GM12864 (cell line): ENCODE measurements around the gene TEFM.
A peak's percentile ranks its signal among the peaks of the same experiment; 100 is the strongest.
"Not testable (repeated sequence)": the region's sequence is repeated elsewhere in the genome, so short reads cannot be mapped to it uniquely, and the experiment has no call there.

Experiments used
- DNase-seq: peaks from one replicate; pipeline ENCODE4 v3.0.0-alpha.2; 2011; ENCODE audit warnings: low read depth
- H3K4me3 ChIP-seq: 2 replicates; pipeline ENCODE4 v1.5.1; 2011; ENCODE audit warnings: mild to moderate bottlenecking, low read depth, low read length, control low read depth
- TF ChIP-seq, protein P1 (sequence below): IDR thresholded peaks from 2 replicates; pipeline ENCODE4 v1.5.1; 2011; ENCODE audit warnings: low read depth, mild to moderate bottlenecking, moderate library complexity, low read length, control low read depth, inconsistent platforms; ENCODE audit errors: missing control alignments

The TEFM gene

DNA sequence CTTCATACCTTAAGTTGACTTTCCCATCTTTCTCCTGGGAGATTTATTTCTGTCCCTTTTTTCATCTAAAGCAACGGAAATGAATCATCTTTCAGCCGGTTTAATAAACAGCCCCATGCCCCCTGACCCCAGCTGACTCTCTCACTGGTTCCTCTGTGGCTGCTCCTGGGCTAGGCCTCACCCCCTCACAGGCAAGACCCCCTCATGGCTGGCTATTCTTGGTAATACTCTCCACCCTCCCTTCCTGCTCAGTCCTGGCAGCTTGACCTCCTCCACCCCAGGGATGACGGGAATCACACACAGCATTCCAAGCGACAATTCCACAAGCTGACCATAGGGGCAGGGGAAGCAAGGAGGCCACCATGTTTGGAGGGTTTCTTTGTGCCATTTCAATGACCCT, 14.2 kb upstream of the TEFM start:
- DNase-seq = no peak
- no peak overlapping the region for H3K4me3 ChIP-seq
- TF ChIP-seq, protein P1, sequence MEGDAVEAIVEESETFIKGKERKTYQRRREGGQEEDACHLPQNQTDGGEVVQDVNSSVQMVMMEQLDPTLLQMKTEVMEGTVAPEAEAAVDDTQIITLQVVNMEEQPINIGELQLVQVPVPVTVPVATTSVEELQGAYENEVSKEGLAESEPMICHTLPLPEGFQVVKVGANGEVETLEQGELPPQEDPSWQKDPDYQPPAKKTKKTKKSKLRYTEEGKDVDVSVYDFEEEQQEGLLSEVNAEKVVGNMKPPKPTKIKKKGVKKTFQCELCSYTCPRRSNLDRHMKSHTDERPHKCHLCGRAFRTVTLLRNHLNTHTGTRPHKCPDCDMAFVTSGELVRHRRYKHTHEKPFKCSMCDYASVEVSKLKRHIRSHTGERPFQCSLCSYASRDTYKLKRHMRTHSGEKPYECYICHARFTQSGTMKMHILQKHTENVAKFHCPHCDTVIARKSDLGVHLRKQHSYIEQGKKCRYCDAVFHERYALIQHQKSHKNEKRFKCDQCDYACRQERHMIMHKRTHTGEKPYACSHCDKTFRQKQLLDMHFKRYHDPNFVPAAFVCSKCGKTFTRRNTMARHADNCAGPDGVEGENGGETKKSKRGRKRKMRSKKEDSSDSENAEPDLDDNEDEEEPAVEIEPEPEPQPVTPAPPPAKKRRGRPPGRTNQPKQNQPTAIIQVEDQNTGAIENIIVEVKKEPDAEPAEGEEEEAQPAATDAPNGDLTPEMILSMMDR = no peak

DNA sequence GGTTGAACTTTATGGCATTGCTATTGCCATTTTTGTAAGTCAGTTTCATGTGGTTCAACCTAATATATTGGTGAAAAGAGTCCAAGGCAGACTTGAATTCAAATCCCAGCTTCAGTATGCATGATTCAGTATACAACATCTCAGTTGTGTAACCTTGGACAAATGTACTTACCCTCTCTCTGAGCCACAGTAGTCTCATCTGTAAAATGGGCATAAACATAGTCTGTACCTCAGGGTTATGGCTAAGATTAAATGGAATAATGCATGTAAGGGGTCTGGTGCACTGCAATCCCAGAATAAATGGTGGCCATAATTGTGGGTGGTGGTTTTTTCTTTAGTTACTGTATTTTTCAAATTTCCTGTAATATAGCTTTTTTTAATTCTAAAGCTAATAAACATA, 11.0 kb upstream of the TEFM start:
- TF ChIP-seq, protein P1 = no peak
- no peak overlapping the region for H3K4me3 ChIP-seq
- no peak for DNase-seq

DNA sequence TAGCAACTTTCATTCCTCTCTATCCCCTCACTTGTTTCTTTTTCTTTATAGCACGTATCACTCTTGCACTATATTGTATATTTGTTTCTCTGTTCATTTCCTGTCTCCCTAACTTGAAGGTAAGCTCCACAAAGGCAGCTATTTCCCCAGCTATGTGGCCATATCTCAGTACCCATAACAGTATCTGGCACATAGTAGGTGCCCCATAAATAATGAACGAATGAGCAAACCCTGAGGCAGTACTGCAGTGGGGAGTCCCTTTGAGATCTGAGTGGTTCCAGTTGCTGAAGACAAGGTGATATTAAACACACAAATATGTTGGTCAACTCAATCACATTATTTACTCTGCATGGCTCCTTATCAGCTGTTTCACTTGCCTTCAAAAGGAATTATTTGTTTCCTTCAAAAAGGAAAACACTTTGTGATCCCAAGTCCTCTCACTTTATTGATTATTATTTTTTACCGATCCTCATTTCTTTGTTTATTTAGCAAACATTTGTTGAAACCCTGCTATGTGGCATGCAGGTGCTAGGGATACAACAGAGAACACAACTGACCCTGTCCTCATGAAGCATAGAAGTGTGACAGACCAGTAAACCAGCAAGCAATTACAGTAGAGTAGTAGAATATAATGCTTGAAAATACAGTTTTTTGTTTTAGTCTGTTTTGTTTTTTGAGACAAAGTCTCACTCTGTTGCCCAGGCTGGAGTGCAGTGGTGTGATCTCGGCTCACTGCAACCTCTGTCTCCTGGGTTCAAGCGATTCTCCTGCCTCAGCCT, 10.0 kb upstream of the TEFM start:
- H3K4me3 ChIP-seq = no peak overlapping the region
- no peak for DNase-seq
- TF ChIP-seq, protein P1 = no peak

DNA sequence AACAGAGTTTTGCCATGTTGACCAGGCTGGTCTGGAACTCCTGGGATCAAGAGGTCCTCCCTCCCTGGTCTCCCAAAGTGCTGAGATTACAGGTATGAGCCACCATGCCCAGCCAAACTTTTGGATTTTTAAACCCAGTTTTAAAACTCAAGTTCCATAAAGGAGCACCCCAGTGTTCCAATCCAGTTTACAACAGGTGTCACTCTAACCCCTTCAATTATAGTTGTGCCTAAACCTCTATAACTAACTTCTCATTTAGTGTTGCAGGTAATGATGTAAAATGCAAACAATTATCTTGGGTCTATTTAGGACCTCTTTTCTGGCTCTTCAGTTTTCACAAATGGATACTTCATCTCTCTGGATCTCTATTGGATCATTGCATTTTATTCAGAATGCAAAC, 7.9 kb upstream of the TEFM start:
- TF ChIP-seq, protein P1 = no peak
- no peak for DNase-seq
- no peak overlapping the region for H3K4me3 ChIP-seq

DNA sequence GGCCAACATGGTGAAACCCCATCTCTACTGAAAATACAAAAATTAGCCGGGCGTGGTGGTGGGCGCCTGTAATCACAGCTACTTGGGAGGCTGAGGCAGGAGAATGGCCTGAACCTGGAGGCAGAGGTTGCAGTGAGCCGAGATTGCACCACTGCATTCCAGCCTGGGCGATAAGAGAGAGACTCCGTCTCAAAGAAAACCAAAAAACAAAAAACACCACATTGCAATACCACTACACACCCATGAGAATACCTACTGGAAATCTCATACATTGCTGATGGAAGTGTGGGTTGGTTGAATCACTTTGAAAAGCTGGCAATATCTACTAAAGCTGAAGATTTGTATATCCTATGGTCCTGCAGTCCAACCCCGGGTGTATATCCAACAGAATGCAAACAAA, 4.1 kb upstream of the TEFM start:
- H3K4me3 ChIP-seq, DNase-seq: not testable (repeated sequence)

DNA sequence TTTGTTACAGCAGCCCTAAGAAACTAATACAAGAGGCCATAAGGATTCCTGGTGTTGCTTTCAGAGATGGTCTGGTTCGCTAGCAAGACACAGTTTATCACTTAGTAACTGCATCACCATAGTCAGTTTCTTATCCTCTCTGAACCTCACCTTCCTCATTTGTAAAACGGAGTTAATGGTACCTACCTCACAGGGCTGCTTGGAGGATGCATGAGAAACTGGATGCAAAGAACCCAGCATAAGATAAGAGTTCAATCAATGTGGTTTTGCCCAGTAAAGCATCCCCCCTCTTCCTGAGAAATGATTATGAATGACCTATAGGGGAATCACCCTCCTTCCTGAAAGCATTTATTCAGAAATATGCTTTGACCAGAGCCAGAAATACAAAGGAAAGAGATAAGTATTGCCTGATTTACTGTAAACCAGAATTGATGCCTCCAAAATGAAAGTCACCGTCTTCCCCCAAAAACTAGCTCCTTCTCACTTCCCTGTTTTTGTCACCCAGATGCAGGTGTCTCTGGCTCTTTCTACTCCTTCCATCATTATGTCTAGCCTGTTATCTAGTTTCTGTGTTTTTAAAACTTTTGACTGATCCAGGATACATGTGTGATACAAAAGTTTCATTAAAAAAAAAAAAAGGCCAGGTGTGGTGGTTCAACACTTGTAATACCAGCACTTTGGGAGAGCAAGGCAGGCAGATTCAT, 2.8 kb upstream of the TEFM start:
- TF ChIP-seq, protein P1 = no peak
- no peak for DNase-seq
- H3K4me3 ChIP-seq = no peak overlapping the region

DNA sequence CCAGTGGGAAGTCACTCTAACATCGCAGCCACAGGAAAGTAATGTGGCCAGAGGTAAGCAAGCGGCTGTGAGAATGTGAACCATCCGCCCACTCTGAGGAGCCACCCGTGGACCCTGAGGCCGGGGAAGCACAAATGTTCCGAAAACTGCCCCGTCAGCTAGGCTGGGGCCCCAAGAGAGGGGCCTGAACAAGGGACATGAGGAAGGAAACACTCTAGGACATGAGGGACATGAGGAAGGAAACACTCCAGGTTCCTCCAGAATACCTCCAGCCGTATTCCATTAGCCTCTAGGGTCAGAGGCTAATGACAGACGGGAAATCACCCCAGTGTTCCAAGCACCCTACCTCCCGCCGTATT, 317 bp downstream of the TEFM start:
- TF ChIP-seq, protein P1 = no peak
- H3K4me3 ChIP-seq = peak overlapping the region; percentile 98
- no peak for DNase-seq
